WERI-Rb-1 (cell line): ENCODE results near the gene KIF9.

Experiments
- DNase-seq: peaks from one replicate; pipeline ENCODE4 v3.0.0-alpha.2; 2020
- H3K27ac ChIP-seq: fragments of 250-450 bp; sonication (Bioruptor Pico); 2 replicates; pipeline ENCODE4 v1.5.1; 2020; ENCODE audit warnings: mild to moderate bottlenecking, moderate library complexity
- H3K27me3 ChIP-seq: fragments of 250-450 bp; sonication (Bioruptor Pico); 2 replicates; pipeline ENCODE4 v1.5.1; 2021; ENCODE audit warnings: mild to moderate bottlenecking, low read depth, moderate library complexity; ENCODE audit not compliant: insufficient read depth, severe bottlenecking
- H3K36me3 ChIP-seq: fragments of 250-450 bp; sonication (Bioruptor Pico); 2 replicates; pipeline ENCODE4 v1.5.1; 2020; ENCODE audit warnings: mild to moderate bottlenecking, moderate library complexity
- H3K4me3 ChIP-seq: 2 replicates; pipeline ENCODE4 v1.5.1; 2011; ENCODE audit warnings: low read depth, mild to moderate bottlenecking, control low read depth, low read length
- H3K9me3 ChIP-seq: fragments of 250-450 bp; sonication (Bioruptor Pico); 2 replicates; pipeline ENCODE4 v1.5.1; 2021; ENCODE audit warnings: mild to moderate bottlenecking, moderate library complexity; ENCODE audit not compliant: severe bottlenecking
- CTCF ChIP-seq: IDR thresholded peaks from 2 replicates; pipeline ENCODE4 v1.5.1; 2011; ENCODE audit warnings: low read depth, mild to moderate bottlenecking, control low read depth, inconsistent platforms, low read length

KIF9 gene

GRCh38 chr3:47238017-47238416 lies 44.6 kb downstream of the KIF9 start:
- TF ChIP-seq CTCF, result no peak
- no peaks in the 10 kb centered on the region for H3K9me3 ChIP-seq
- DNase-seq, result no peak

GRCh38 chr3:47228088-47228487 lies 54.5 kb downstream of the KIF9 start:
- Histone ChIP-seq H3K27ac (no peak overlapping the region), H3K9me3 (no peaks in the 10 kb centered on the region), H3K4me3 (no peak overlapping the region), H3K27me3 (no peaks in the 10 kb centered on the region), H3K36me3 (no peaks in the 10 kb centered on the region)
- no peak for DNase-seq
- no peak for TF ChIP-seq CTCF

More at GRCh38 chr3:47238017-47238416, 44.6 kb downstream of the KIF9 start:
- Histone ChIP-seq H3K27ac (no peak overlapping the region), H3K27me3 (no peaks in the 10 kb centered on the region), H3K36me3 (no peaks in the 10 kb centered on the region), H3K4me3 (no peak overlapping the region)

- H3K27ac ChIP-seq, result no peak overlapping the region
These were observed 54.9 kb downstream of the KIF9 start for GRCh38 chr3:47227678-47228077.

GRCh38 chr3:47225310-47225906 lies 57.2 kb downstream of the KIF9 start:
- TF ChIP-seq CTCF, result no peak
- Histone ChIP-seq H3K27me3 (no peaks in the 10 kb centered on the region), H3K9me3 (no peaks in the 10 kb centered on the region), H3K27ac (no peak overlapping the region), H3K4me3 (no peak overlapping the region), H3K36me3 (no peaks in the 10 kb centered on the region)
- no peak for DNase-seq

More at GRCh38 chr3:47227678-47228077, 54.9 kb downstream of the KIF9 start:
- DNase-seq, result no peak
- no peaks in the 10 kb centered on the region for H3K27me3 ChIP-seq
- H3K36me3 ChIP-seq, result no peaks in the 10 kb centered on the region
- no peaks in the 10 kb centered on the region for H3K9me3 ChIP-seq
- no peak overlapping the region for H3K4me3 ChIP-seq
- TF ChIP-seq CTCF, result no peak

- DNase-seq, result no peak
- H3K27me3 ChIP-seq, result no peaks in the 10 kb centered on the region
- no peak overlapping the region for H3K4me3 ChIP-seq
- H3K36me3 ChIP-seq, result no peaks in the 10 kb centered on the region
- no peak for TF ChIP-seq CTCF
- H3K9me3 ChIP-seq, result no peaks in the 10 kb centered on the region
- H3K27ac ChIP-seq, result no peak overlapping the region
These were observed 58.8 kb downstream of the KIF9 start for GRCh38 chr3:47223755-47224154.

GRCh38 chr3:47221798-47222197 lies 60.8 kb downstream of the KIF9 start:
- no peak for TF ChIP-seq CTCF
- H3K9me3 ChIP-seq, result no peaks in the 10 kb centered on the region
- DNase-seq, result no peak
- H3K36me3 ChIP-seq, result no peaks in the 10 kb centered on the region
- no peak overlapping the region for H3K4me3 ChIP-seq
- H3K27ac ChIP-seq, result no peak overlapping the region
- no peaks in the 10 kb centered on the region for H3K27me3 ChIP-seq
